PC-9 (cell line): ENCODE data around the gene PRKG1. TPM values are rescaled to one million over a fixed set of nuclear protein-coding genes. Genes with fewer than 3 reads are reported as not detected.

Experiments
- BruUV-seq: library from RNA; stranded (reverse); fragments of 400-500 nt; replicated peaks from 2 replicates; lab custom pipeline; 2021; lab: Mats Ljungman, UMichigan
- CTCF ChIA-PET: fragments of 300-600 bp; sonication (Branson Sonifier 250); formaldehyde crosslinking; loops from one replicate; lab custom pipeline; 2022; ENCODE audit warnings: antibody characterized with exemption; lab: Charles Lee
- POLR2A ChIA-PET: fragments of 300-600 bp; sonication (Branson Sonifier 250); formaldehyde crosslinking; loops from one replicate; lab custom pipeline; 2022; ENCODE audit warnings: antibody characterized with exemption; ENCODE audit not compliant: unreplicated experiment; lab: Charles Lee
- DNase-seq, 2 experiments: peaks; one replicate each; pipeline versions ENCODE4 v3.0.0 to v3.0.0-alpha.2; 2015 to 2022; ENCODE audit warnings: mixed read lengths in 1 of 2
- H2AFZ ChIP-seq: fragments of 200-600 bp; sonication (generic); 2 replicates; pipeline ENCODE4 v1.8.1; 2017; ENCODE audit warnings: antibody characterized with exemption
- H3F3A ChIP-seq: fragments of 200-600 bp; sonication (generic); 2 replicates; pipeline ENCODE4 v1.8.1; 2017; ENCODE audit warnings: antibody characterized with exemption, mild to moderate bottlenecking, low read depth; ENCODE audit not compliant: insufficient read depth
- H3K27ac ChIP-seq: fragments of 200-600 bp; sonication (generic); 2 replicates; pipeline ENCODE4 v1.6.1; 2016; ENCODE audit warnings: mixed run types
- H3K27me3 ChIP-seq: fragments of 200-600 bp; sonication (generic); 2 replicates; pipeline ENCODE4 v1.6.1; 2016; ENCODE audit warnings: low read depth, mixed run types; ENCODE audit not compliant: insufficient read depth
- H3K36me3 ChIP-seq: fragments of 200-600 bp; sonication (generic); 2 replicates; pipeline ENCODE4 v1.6.1; 2016; ENCODE audit warnings: low read depth, mixed run types
- H3K4me1 ChIP-seq: fragments of 200-600 bp; sonication (generic); replicated peaks from 2 replicates; pipeline ENCODE4 v1.6.1; 2016; ENCODE audit warnings: mixed run types; ENCODE audit not compliant: insufficient read depth
- H3K4me2 ChIP-seq: fragments of 200-600 bp; sonication (generic); 2 replicates; pipeline ENCODE4 v1.6.1; 2017; ENCODE audit warnings: mixed run types
- H3K4me3 ChIP-seq: fragments of 200-600 bp; sonication (generic); 2 replicates; pipeline ENCODE4 v1.6.1; 2016; ENCODE audit warnings: mixed run types
- H3K79me2 ChIP-seq: fragments of 200-600 bp; sonication (generic); 2 replicates; pipeline ENCODE4 v1.6.1; 2017; ENCODE audit warnings: low read depth, mixed run types
- H3K9me2 ChIP-seq: fragments of 200-600 bp; sonication (generic); 2 replicates; pipeline ENCODE4 v1.8.1; 2017; ENCODE audit warnings: mild to moderate bottlenecking; ENCODE audit not compliant: insufficient read depth
- H3K9me3 ChIP-seq: fragments of 200-600 bp; sonication (generic); 2 replicates; pipeline ENCODE4 v1.8.1; 2016; ENCODE audit warnings: low read depth; ENCODE audit not compliant: insufficient read depth
- H4K20me1 ChIP-seq: fragments of 200-600 bp; sonication (generic); 2 replicates; pipeline ENCODE4 v1.8.1; 2017; ENCODE audit not compliant: insufficient read depth
- CTCF ChIP-seq: fragments of 200-600 bp; sonication (generic); conservative IDR thresholded peaks from 2 replicates; pipeline ENCODE4 v1.6.1; 2017; ENCODE audit warnings: mixed run types, antibody characterized with exemption, mild to moderate bottlenecking, moderate library complexity
- EZH2 ChIP-seq: fragments of 200-600 bp; sonication (generic); IDR thresholded peaks from 2 replicates; pipeline ENCODE4 v1.8.0; 2017; ENCODE audit warnings: antibody characterized with exemption, low read depth
- intact Hi-C: fragments of 100-400 bp; cut with micrococcal nuclease; formaldehyde crosslinking; loops from one replicate; pipeline ENCODE4 v1.10.0; 2022; ENCODE audit not compliant: unreplicated experiment
- total RNA-seq: library from RNA; stranded (reverse); gene quantifications from 2 replicates; pipeline ENCODE4 v1.2.3, GENCODE V29; 2021

PRKG1 gene
- total RNA-seq, 1 experiment from 2014 or later, result 0.70 TPM

- no peaks in the 10 kb centered on the region for H3K4me1 ChIP-seq
- H3K4me3 ChIP-seq, result no peak overlapping the region
- no peaks in the 10 kb centered on the region for H3K9me3 ChIP-seq
- ChIA-PET POLR2A (no interaction called here), CTCF (no interaction called here)
- H3K27ac ChIP-seq, result no peak overlapping the region
- no peak overlapping the region for H2AFZ ChIP-seq
- H3K27me3 ChIP-seq, result no peaks in the 10 kb centered on the region
- no peaks in the 10 kb centered on the region for H3F3A ChIP-seq
- intact Hi-C loops, result no loop called here
- no peak for DNase-seq
- H3K4me2 ChIP-seq, result no peak overlapping the region
- no peaks in the 10 kb centered on the region for H4K20me1 ChIP-seq
- BruUV-seq, result no TSS peak
- TF ChIP-seq EZH2 (no peak), CTCF (no peak)
- no peaks in the 10 kb centered on the region for H3K79me2 ChIP-seq
- H3K36me3 ChIP-seq, result no peaks in the 10 kb centered on the region
- H3K9me2 ChIP-seq, result no peaks in the 10 kb centered on the region; the same call in 1 of the 2 replicates
Observed at GRCh38 chr10:51934373-51934772, 860.1 kb downstream of the PRKG1 start.

- H3K27me3 ChIP-seq, result no peaks in the 10 kb centered on the region
- H4K20me1 ChIP-seq, result no peaks in the 10 kb centered on the region
- H3F3A ChIP-seq, result no peaks in the 10 kb centered on the region
- no peak for TF ChIP-seq CTCF
- no peak for TF ChIP-seq EZH2
- H3K9me2 ChIP-seq, result no peaks in the 10 kb centered on the region; the same call in 1 of the 2 replicates
- H3K36me3 ChIP-seq, result no peaks in the 10 kb centered on the region
- no peak overlapping the region for H2AFZ ChIP-seq
- CTCF ChIA-PET, result no interaction called here
- intact Hi-C loops, result no loop called here
- no TSS peak for BruUV-seq
- no peaks in the 10 kb centered on the region for H3K9me3 ChIP-seq
- H3K4me3 ChIP-seq, result no peak overlapping the region
- no peaks in the 10 kb centered on the region for H3K4me1 ChIP-seq
- H3K27ac ChIP-seq, result no peak overlapping the region
- H3K4me2 ChIP-seq, result no peak overlapping the region
- POLR2A ChIA-PET, result no interaction called here
- H3K79me2 ChIP-seq, result no peaks in the 10 kb centered on the region
- no peak for DNase-seq
Observed at GRCh38 chr10:51935341-51935740, 861.1 kb downstream of the PRKG1 start.

GRCh38 chr10:51937308-51938140 lies 863.2 kb downstream of the PRKG1 start:
- Histone ChIP-seq H3K36me3 (no peaks in the 10 kb centered on the region), H2AFZ (no peak overlapping the region), H3K4me1 (no peaks in the 10 kb centered on the region), H3K4me3 (no peak overlapping the region), H3K4me2 (no peak overlapping the region), H3K27me3 (no peaks in the 10 kb centered on the region), H3K9me2 (no peaks in the 10 kb centered on the region), H3K79me2 (no peaks in the 10 kb centered on the region), H3K9me3 (no peaks in the 10 kb centered on the region), H3K27ac (no peak overlapping the region), H3F3A (no peaks in the 10 kb centered on the region), H4K20me1 (no peaks in the 10 kb centered on the region)
- BruUV-seq, result no TSS peak
- intact Hi-C loops, result no loop called here
- no peak for TF ChIP-seq EZH2
- no peak for TF ChIP-seq CTCF
- ChIA-PET POLR2A (no interaction called here), CTCF (no interaction called here)
- DNase-seq, result no peak
